GM19438 (cell line): ENCODE results near the gene MGP.

Experiments used
- ATAC-seq: cut with Tn5 transposase; IDR thresholded peaks from one replicate; pipeline ENCODE4 v1.9.1; 2021; ENCODE audit warnings: low read depth; ENCODE audit not compliant: unreplicated experiment

MGP gene

GRCh38 chr12:14871247-14871646 lies 14.4 kb downstream of the MGP start:
- no peak for ATAC-seq

GRCh38 chr12:14868916-14869506 lies 16.6 kb downstream of the MGP start:
- no peak for ATAC-seq

- ATAC-seq: no peak
Observed at GRCh38 chr12:14860490-14860889, 25.2 kb downstream of the MGP start.

GRCh38 chr12:14858513-14858912 lies 27.1 kb downstream of the MGP start:
- ATAC-seq: no peak

- no peak for ATAC-seq
Observed at GRCh38 chr12:14854586-14855183, 31.0 kb downstream of the MGP start.

GRCh38 chr12:14853961-14854360 lies 31.7 kb downstream of the MGP start:
- no peak for ATAC-seq

GRCh38 chr12:14852880-14853279 lies 32.8 kb downstream of the MGP start:
- ATAC-seq: no peak

- ATAC-seq: peak; percentile 61
Observed at GRCh38 chr12:14850929-14851663, 34.6 kb downstream of the MGP start.

GRCh38 chr12:14849661-14850060 lies 36.0 kb downstream of the MGP start:
- no peak for ATAC-seq

GRCh38 chr12:14846876-14847580 lies 38.6 kb downstream of the MGP start:
- ATAC-seq: no peak

GRCh38 chr12:14846042-14846587 lies 39.5 kb downstream of the MGP start:
- no peak for ATAC-seq

GRCh38 chr12:14845350-14845750 lies 40.3 kb downstream of the MGP start:
- ATAC-seq: no peak

- ATAC-seq: no peak
Observed at GRCh38 chr12:14844401-14844800, 41.3 kb downstream of the MGP start.

- ATAC-seq: no peak
Observed at GRCh38 chr12:14843425-14843887, 42.2 kb downstream of the MGP start, which contains the start of gene ART4. Gene ART4, minus strand, starts transcription at chr12:14843526. Its CDS starts 413 bp downstream, at chr12:14843113.

GRCh38 chr12:14842315-14842714 lies 43.3 kb downstream of the MGP start:
- ATAC-seq: no peak

GRCh38 chr12:14841761-14842160 lies 43.9 kb downstream of the MGP start:
- no peak for ATAC-seq

GRCh38 chr12:14840616-14841015 lies 45.0 kb downstream of the MGP start:
- no peak for ATAC-seq

- ATAC-seq: no peak
Observed at GRCh38 chr12:14839262-14839661, 46.4 kb downstream of the MGP start.

GRCh38 chr12:14836336-14837210 lies 49.1 kb downstream of the MGP start:
- no peak for ATAC-seq

- ATAC-seq: no peak
Observed at GRCh38 chr12:14834509-14834908, 51.1 kb downstream of the MGP start.
